NB4 (cell line): ENCODE data around the gene TLE3.

Source experiments
- CTCF ChIP-seq: IDR thresholded peaks from one replicate; pipeline ENCODE4 v1.5.1; 2012; ENCODE audit warnings: low read depth, low read length
- MYC ChIP-seq: IDR thresholded peaks from 2 replicates; pipeline ENCODE4 v1.6.1; 2011; ENCODE audit warnings: low read depth, low read length
- POLR2A ChIP-seq: IDR thresholded peaks from 2 replicates; pipeline ENCODE4 v1.6.1; 2011; ENCODE audit warnings: mild to moderate bottlenecking; ENCODE audit not compliant: insufficient read length; ENCODE audit errors: extremely low read depth

DNA sequence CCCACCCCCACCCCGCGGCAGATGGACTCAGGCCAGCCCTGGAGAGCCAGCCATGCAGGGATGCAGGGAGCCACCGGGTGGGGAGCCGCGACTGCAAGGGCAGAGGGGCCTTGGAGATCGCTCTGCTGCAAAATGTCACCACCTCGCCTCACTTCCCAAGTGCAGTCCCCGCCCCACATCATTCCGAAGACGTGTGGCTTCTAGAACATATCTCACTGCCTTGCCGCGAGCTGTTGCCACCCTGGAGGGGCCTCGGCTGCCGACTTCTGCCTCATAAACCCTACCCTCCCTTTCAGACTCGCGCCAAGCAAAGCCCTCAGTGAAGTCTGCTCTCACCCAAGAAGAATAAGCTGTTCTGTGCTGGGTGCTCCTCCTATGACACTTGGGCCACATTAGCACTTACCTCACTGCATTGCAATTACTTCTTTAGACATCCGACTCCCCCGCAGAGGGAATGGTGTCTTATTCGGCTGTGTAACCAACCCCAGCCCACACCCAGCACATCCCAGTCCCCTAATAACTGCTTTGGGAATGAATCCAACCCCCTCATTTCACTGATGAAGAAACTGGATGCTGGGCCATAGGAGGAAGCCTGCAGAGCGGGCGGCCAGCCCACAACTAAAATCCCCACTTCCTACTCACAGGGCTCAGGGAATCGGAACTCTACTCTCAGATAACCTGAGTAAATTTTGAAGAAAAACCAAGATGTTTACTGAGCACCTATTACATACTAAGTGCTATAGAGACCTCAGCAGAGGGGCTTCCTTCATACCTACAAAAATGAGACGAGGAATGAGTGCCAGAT lies 8.6 kb downstream of the TLE3 start:
- TF ChIP-seq CTCF (no peak), POLR2A (no peak), MYC (no peak)
